HG03520 (cell line): Measurements from ENCODE around the gene TLX2.
"Not testable (repeated sequence)": the region's sequence is repeated elsewhere in the genome, so short reads cannot be mapped to it uniquely, and the experiment has no call there.

ENCODE experiments used
- ATAC-seq: cut with Tn5 transposase; IDR thresholded peaks from one replicate; pipeline ENCODE4 v1.9.1; 2021; ENCODE audit warnings: mild to moderate bottlenecking, moderate library complexity; ENCODE audit not compliant: unreplicated experiment

The TLX2 gene

GRCh38 chr2:74514368-74515270 lies at the start of gene TLX2:
Gene TLX2 (plus strand): TSS chr2:74514450. CDS start chr2:74514807, 357 bp downstream.
- no peak for ATAC-seq

- not testable (repeated sequence) for ATAC-seq
Measured at GRCh38 chr2:74470742-74471141, 43.5 kb upstream of the TLX2 start.

GRCh38 chr2:74471332-74472065 lies 42.8 kb upstream of the TLX2 start:
- no peak for ATAC-seq

- ATAC-seq: peak; percentile 61
Measured at GRCh38 chr2:74472086-74472944, 41.9 kb upstream of the TLX2 start, which contains the start of gene MRPL53. Gene MRPL53 (minus strand): TSS chr2:74472680. CDS start chr2:74472660, 20 bp downstream.

GRCh38 chr2:74472945-74473258 lies 41.3 kb upstream of the TLX2 start:
- ATAC-seq: peak; percentile 4

GRCh38 chr2:74474481-74474880 lies 39.8 kb upstream of the TLX2 start:
- ATAC-seq: no peak

GRCh38 chr2:74474899-74475298 lies 39.4 kb upstream of the TLX2 start:
- no peak for ATAC-seq

- no peak for ATAC-seq
Measured at GRCh38 chr2:74481431-74481830, 32.8 kb upstream of the TLX2 start.

GRCh38 chr2:74481961-74482800 lies 32.1 kb upstream of the TLX2 start:
- ATAC-seq: peak; percentile 29

GRCh38 chr2:74482801-74483674 lies 31.2 kb upstream of the TLX2 start, which contains the start of the genes CCDC142 and TTC31:
Gene CCDC142 (minus strand): TSS chr2:74482998. CDS start chr2:74482837, 161 bp downstream.
Gene TTC31 (plus strand): TSS chr2:74483081. CDS start chr2:74483096, 15 bp downstream.
- peak; percentile 86 for ATAC-seq

- ATAC-seq: not testable (repeated sequence)
Measured at GRCh38 chr2:74483675-74484164, 30.5 kb upstream of the TLX2 start.

- no peak for ATAC-seq
Measured at GRCh38 chr2:74486141-74486540, 28.1 kb upstream of the TLX2 start.

GRCh38 chr2:74488643-74489481 lies 25.4 kb upstream of the TLX2 start:
- ATAC-seq: no peak

GRCh38 chr2:74489906-74490305 lies 24.3 kb upstream of the TLX2 start:
- ATAC-seq: no peak

GRCh38 chr2:74491648-74492544 lies 22.4 kb upstream of the TLX2 start:
- ATAC-seq: no peak

- no peak for ATAC-seq
Measured at GRCh38 chr2:74493546-74493945, 20.7 kb upstream of the TLX2 start.

GRCh38 chr2:74495440-74495839 lies 18.8 kb upstream of the TLX2 start:
- no peak for ATAC-seq
